Activated naive CD8-positive, alpha-beta T cell treated with anti-CD3 and anti-CD28 coated beads, Interleukin-2, amount 10 ng/mL, durations not matched to agents 7 days and 5 days (primary cell): ENCODE data around the gene CYP4F12. TPM values are rescaled to one million over a fixed set of nuclear protein-coding genes. Genes with fewer than 3 reads are reported as not detected.

ENCODE experiments used
- ATAC-seq: fragments of 150-1000 bp; cut with Tn5 transposase; one replicate; pipeline ENCODE4 v1.10.0; 2021; ENCODE audit warnings: low read depth, moderate library complexity
- POLR2A ChIA-PET: fragments of 350-600 bp; sonication (Branson Sonifier 250); formaldehyde crosslinking; loops from one replicate; lab custom pipeline; 2021; ENCODE audit warnings: antibody characterized with exemption; lab: Charles Lee
- DNase-seq: peaks from one replicate; pipeline ENCODE4 v3.0.0; 2021
- H3K27ac Mint-ChIP-seq: one replicate; pipeline ENCODE4 v1.8.0; 2022; ENCODE audit warnings: mild to moderate bottlenecking, mixed read lengths
- H3K27me3 Mint-ChIP-seq: one replicate; pipeline ENCODE4 v1.8.0; 2022; ENCODE audit warnings: mild to moderate bottlenecking, moderate library complexity, mixed read lengths
- H3K36me3 Mint-ChIP-seq: one replicate; pipeline ENCODE4 v1.8.0; 2021; ENCODE audit warnings: mild to moderate bottlenecking, mixed read lengths
- H3K4me1 Mint-ChIP-seq: one replicate; pipeline ENCODE4 v1.8.0; 2021; ENCODE audit warnings: mixed read lengths
- H3K4me3 Mint-ChIP-seq: one replicate; pipeline ENCODE4 v1.8.0; 2022; ENCODE audit warnings: mild to moderate bottlenecking, moderate library complexity, mixed read lengths
- H3K9me3 Mint-ChIP-seq: one replicate; pipeline ENCODE4 v1.8.0; 2021; ENCODE audit warnings: mixed read lengths
- total RNA-seq, 2 experiments: library from RNA; stranded (reverse); gene quantifications; one replicate each; pipeline ENCODE4 v1.2.3, GENCODE V29; 2021

The CYP4F12 gene
- total RNA-seq, 2 experiments from 2014 or later: 2.4 to 3.1 TPM

DNA sequence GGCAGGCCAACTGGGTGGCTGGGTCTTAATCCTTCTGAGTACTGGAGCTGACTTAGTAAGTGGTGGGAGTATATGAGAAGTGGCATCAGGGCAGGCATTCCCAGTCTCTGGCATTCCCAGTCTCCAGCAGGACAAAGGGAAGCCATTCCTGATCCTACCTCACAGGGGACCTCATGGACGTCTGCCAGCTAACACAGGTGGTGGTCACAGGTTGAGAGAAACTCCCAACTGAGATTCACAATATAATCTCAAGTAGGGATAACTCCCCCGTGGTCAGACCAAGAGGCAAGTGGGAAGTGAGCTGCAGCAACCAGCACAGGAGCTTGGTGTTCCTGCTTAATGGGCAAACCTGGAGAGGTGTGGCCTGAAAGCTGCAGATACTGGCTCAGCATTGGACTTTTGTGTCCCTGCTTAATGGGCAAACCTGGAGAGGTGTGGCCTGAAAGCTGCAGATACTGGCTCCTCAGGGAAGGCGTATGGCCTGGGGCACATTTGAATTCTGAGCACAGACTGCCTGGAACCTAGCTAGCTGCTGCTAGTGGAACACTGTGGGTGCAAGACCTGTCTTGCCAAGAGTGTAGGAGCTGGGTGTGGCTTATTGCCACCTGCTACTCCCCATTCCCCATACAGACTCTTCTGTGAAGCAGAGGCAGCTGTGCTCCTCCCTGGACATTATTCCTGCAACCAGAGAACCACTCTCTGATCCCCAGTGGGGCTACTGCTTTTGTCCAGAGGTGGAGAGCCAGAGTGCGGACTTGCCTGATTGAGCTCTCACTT is 29.1 kb downstream of the CYP4F12 start:
- H3K36me3 Mint-ChIP-seq: no peaks in the 10 kb centered on the region
- peaks cover 3% of the 10 kb centered on the region for H3K9me3 Mint-ChIP-seq
- H3K4me1 Mint-ChIP-seq: no peaks in the 10 kb centered on the region
- H3K27me3 Mint-ChIP-seq: peaks cover 29% of the 10 kb centered on the region
- ATAC-seq (no peak), DNase-seq (no peak)
- no peak overlapping the region for H3K4me3 Mint-ChIP-seq
- POLR2A ChIA-PET: interaction anchor here (0.5 kb wide), 1 partner anchor 386 kb away, joined by 3 read pairs; no protein-coding TSS in a partner anchor
- H3K27ac Mint-ChIP-seq: no peak overlapping the region

DNA sequence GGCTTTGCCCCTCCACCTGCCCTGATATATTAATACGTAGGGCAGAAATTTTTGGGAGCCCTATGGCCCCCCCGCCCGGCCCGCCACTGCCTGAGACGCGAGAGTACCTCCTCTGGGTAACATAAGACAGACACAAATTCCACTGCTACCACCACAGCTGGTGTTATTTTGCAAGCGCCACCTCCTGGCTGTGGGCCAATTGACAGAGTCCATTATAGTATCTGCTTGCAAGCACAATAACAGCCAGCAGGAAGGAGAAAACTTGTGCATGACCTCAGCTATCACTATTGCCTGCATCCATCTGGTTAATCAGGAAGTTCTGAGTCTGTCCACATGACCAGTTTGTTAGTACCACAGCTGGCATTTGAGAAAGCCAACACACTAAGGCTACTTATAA is 29.6 kb downstream of the CYP4F12 start:
- ATAC-seq (no peak), DNase-seq (no peak)
- peaks cover 29% of the 10 kb centered on the region for H3K27me3 Mint-ChIP-seq
- POLR2A ChIA-PET: interaction anchor here (0.5 kb wide), 1 partner anchor 386 kb away, joined by 3 read pairs; no protein-coding TSS in a partner anchor
- no peak overlapping the region for H3K27ac Mint-ChIP-seq
- H3K9me3 Mint-ChIP-seq: peaks cover 3% of the 10 kb centered on the region
- no peaks in the 10 kb centered on the region for H3K4me1 Mint-ChIP-seq
- H3K36me3 Mint-ChIP-seq: no peaks in the 10 kb centered on the region
- no peak overlapping the region for H3K4me3 Mint-ChIP-seq

DNA sequence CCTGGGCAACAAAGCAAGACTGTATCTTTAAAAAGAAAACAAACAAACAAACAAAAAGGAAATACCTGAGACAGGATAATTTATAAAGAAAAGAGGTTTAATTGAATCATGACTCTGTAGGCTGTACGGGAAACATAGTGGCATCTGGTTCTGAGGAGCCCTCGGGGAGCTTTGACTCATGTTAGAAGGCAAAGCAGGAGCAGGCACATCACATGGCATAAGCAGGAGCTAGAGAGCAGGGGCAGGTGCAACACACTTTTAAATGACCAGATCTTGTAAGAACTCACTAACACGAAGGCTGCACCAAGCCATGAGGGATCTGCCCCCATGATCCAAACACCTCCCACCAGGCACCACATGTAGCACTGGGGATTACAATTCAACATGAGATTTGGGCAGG is 41.8 kb downstream of the CYP4F12 start:
- Mint-ChIP-seq H3K36me3 (no peaks in the 10 kb centered on the region), H3K27ac (no peak overlapping the region), H3K4me3 (no peak overlapping the region), H3K4me1 (no peaks in the 10 kb centered on the region), H3K27me3 (peaks cover 5% of the 10 kb centered on the region), H3K9me3 (peaks cover 2% of the 10 kb centered on the region)
- no peak for DNase-seq
- POLR2A ChIA-PET: no interaction called here
- ATAC-seq: no peak

DNA sequence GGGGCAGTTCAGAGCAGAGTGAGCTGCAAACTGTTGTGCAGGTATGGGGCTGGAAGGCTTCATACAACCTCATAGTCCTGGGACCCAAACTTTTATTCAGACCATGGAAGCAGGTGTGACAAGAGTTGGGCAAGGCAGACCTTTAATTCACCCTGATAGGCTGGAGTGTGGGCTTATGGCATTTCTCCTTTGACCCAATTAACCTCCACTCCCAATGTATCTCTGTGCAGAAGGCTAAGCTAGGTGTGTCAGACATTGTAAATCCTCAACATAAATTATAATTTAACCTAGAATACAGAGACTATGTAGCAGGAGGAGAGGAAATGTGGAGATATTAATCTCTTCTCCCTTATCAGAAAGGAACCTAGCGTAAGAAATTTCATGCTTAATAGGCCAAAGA is 42.8 kb downstream of the CYP4F12 start:
- Mint-ChIP-seq H3K36me3 (no peaks in the 10 kb centered on the region), H3K27ac (no peak overlapping the region), H3K4me1 (no peaks in the 10 kb centered on the region), H3K27me3 (peaks cover 5% of the 10 kb centered on the region), H3K4me3 (no peak overlapping the region), H3K9me3 (peaks cover 2% of the 10 kb centered on the region)
- POLR2A ChIA-PET: no interaction called here
- ATAC-seq (no peak), DNase-seq (no peak)

DNA sequence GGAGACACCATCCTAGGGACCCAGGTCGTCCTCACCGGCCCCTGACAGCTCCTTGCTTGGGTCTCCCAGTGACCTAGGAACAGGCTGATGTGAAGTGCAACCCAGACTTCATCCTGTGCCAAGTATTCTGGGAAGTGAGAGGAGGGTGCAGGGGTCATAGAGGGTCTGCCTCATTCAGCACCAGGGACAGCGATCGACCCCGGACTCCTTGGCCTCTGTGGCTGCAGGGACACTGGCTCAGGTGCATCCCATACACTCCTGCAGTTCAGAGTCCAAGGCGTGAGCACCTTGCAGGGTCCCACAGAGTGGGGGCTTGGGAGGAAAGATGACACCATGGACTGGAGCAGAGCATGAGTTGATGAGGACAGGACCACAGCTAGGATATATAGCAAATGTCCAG is 44.9 kb downstream of the CYP4F12 start:
- DNase-seq (no peak), ATAC-seq (no peak)
- Mint-ChIP-seq H3K27me3 (peaks cover 4% of the 10 kb centered on the region), H3K36me3 (no peaks in the 10 kb centered on the region), H3K27ac (no peak overlapping the region), H3K9me3 (no peaks in the 10 kb centered on the region), H3K4me3 (no peak overlapping the region), H3K4me1 (no peaks in the 10 kb centered on the region)
- POLR2A ChIA-PET: no interaction called here

DNA sequence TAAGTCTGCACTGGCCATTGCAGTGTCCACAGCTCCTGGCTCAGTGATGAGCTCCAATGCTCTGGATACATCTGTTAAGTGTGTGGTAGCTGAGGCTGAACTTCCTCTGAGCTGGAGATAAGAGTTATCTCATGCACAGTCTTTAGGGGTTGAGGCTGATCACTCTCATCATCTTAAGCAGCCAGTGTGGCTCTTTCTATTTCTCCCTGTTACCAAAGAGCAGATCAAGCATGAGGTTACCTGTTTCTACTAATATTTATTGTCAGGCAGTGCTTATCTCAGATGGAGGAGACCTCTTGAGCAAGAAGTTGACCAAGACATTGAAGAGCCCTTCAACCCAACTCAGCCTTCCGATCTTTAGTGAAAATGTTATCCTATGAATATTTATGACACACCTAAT is 48.4 kb downstream of the CYP4F12 start:
- no peak for ATAC-seq

DNA sequence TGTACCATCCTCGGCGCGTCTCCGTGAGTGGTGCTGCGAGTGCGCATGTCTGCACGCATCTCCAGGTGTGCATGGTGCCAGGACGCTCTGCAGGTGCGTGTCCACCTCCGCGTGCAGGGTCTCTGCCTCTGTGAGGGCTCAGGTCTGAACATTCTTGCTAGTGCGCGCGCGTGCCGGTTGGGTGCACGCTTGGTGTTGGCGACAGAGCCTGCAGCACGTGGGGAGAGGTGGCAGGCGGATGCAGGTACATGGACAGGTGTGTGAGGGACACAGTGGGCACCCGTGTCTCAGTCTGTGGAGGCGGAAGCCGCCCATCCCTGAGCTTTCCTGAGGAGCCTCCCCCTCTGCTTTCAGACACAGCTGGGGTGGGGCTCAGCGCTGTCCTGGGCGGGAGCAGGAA is 50.1 kb downstream of the CYP4F12 start:
- H3K27ac Mint-ChIP-seq: no peak overlapping the region
- POLR2A ChIA-PET: no interaction called here
- peaks cover 10% of the 10 kb centered on the region for H3K27me3 Mint-ChIP-seq
- H3K4me3 Mint-ChIP-seq: no peak overlapping the region
- H3K4me1 Mint-ChIP-seq: no peaks in the 10 kb centered on the region
- DNase-seq: no peak
- no peak for ATAC-seq
- H3K9me3 Mint-ChIP-seq: no peaks in the 10 kb centered on the region
- H3K36me3 Mint-ChIP-seq: no peaks in the 10 kb centered on the region

More for the DNA sequence above, 48.4 kb downstream of the CYP4F12 start:
- H3K27me3 Mint-ChIP-seq: peaks cover 10% of the 10 kb centered on the region
- H3K4me1 Mint-ChIP-seq: no peaks in the 10 kb centered on the region
- H3K36me3 Mint-ChIP-seq: no peaks in the 10 kb centered on the region
- POLR2A ChIA-PET: no interaction called here
- H3K4me3 Mint-ChIP-seq: no peak overlapping the region
- no peak overlapping the region for H3K27ac Mint-ChIP-seq
- no peak for DNase-seq
- H3K9me3 Mint-ChIP-seq: no peaks in the 10 kb centered on the region

DNA sequence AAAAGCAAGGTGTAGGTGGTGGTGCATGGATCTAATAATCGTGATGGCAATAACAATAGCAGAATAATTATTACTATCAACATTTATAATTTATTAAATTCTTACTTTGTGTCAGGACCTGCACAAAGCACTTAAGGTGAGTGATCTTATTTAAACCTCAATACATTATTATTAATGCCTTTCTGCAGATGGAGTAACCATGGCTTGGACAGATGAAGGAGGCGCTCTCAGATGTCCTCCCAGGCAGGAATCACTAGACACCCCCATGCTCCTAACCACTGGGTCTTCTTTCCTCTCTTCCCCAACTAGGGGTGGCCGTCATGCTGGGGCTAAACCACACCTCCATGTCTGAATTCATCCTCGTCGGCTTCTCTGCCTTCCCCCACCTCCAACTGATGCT is 54.8 kb downstream of the CYP4F12 start, which contains the start of gene OR10H2:
OR10H2 (plus strand) TSS at position 301 of the 400 bp plus-strand sequence; CDS start at position 321, 20 bp downstream.
- Mint-ChIP-seq H3K36me3 (no peaks in the 10 kb centered on the region), H3K4me3 (no peak within 1 kb of the TSS), H3K4me1 (no peaks in the 10 kb centered on the region), H3K27ac (no peak within 1 kb of the TSS), H3K27me3 (peaks cover 10% of the 10 kb centered on the region), H3K9me3 (no peaks in the 10 kb centered on the region)
- DNase-seq: no peak
- POLR2A ChIA-PET: no interaction called here
- ATAC-seq: no peak

DNA sequence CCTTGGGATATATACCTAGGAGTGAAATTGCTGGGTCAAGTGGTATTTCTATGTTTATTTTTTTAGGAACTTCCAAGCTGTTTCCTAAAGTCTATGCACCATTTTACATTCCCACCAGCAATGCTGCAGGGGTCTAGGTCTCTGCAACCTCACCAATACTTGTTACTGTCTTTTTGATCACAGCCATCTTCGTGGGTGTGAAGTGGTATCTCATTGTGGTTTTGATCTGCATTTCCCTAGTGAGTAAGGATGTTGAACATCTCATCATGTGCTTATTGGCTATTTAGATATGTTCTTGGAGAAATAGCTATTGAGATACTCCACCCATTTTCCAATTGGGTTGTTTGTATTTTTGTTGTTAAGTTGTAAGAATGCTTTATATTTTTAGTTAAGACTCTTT is 57.7 kb downstream of the CYP4F12 start:
- no peak overlapping the region for H3K27ac Mint-ChIP-seq
- H3K36me3 Mint-ChIP-seq: no peaks in the 10 kb centered on the region
- ATAC-seq (no peak), DNase-seq (no peak)
- H3K9me3 Mint-ChIP-seq: no peaks in the 10 kb centered on the region
- H3K4me3 Mint-ChIP-seq: no peak overlapping the region
- no peaks in the 10 kb centered on the region for H3K4me1 Mint-ChIP-seq
- peaks cover 6% of the 10 kb centered on the region for H3K27me3 Mint-ChIP-seq
- POLR2A ChIA-PET: interaction anchor here (0.6 kb wide), 1 partner anchor 379 kb away, joined by 3 read pairs; no protein-coding TSS in a partner anchor

DNA sequence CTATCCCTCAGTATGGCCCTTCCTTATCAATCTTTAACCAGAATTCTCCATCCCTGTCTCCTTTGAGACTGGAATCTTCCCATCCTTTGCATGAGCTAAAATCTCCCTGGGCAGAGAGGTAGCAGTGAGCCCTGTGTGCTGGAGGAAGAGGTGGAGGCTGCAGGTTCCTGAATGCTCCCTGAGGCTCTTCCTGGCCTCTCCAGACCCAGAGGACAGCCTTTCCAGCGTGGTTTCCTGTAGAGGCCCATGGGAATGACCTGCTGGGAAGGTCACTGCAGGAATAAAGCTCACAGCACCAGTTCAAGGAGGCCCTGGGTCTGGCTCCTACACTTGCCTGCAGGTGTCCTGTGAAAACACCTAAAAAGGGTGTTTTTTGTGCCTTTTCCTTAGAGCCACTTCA is 59.5 kb downstream of the CYP4F12 start:
- Mint-ChIP-seq H3K36me3 (no peaks in the 10 kb centered on the region), H3K4me3 (no peak overlapping the region), H3K9me3 (no peaks in the 10 kb centered on the region), H3K27me3 (peaks cover 10% of the 10 kb centered on the region), H3K27ac (no peak overlapping the region), H3K4me1 (no peaks in the 10 kb centered on the region)
- POLR2A ChIA-PET: no interaction called here
- no peak for ATAC-seq
- no peak for DNase-seq

DNA sequence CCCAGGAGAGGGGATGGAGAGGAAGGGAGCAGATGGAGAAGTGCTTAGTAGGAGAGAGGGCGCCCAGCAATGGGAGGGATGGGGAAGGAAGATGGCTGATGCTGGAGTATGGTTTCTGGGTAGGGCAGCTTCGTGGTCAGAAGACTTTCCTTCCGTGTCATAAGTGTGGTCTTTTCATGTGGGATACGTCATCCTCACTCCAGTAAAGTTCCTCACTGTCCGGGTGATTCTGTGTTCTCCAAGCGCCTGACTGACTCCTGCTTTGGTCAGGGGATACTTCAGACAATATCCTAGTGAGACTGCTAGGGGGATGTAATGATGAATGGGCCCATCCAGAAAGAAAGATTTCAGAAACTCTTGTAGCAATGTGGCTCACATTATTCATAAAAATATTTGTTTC is 61.0 kb downstream of the CYP4F12 start:
- Mint-ChIP-seq H3K9me3 (no peaks in the 10 kb centered on the region), H3K27me3 (peaks cover 10% of the 10 kb centered on the region), H3K27ac (no peak overlapping the region), H3K36me3 (no peaks in the 10 kb centered on the region), H3K4me1 (no peaks in the 10 kb centered on the region), H3K4me3 (no peak overlapping the region)
- ATAC-seq: no peak
- POLR2A ChIA-PET: no interaction called here
- DNase-seq: no peak

DNA sequence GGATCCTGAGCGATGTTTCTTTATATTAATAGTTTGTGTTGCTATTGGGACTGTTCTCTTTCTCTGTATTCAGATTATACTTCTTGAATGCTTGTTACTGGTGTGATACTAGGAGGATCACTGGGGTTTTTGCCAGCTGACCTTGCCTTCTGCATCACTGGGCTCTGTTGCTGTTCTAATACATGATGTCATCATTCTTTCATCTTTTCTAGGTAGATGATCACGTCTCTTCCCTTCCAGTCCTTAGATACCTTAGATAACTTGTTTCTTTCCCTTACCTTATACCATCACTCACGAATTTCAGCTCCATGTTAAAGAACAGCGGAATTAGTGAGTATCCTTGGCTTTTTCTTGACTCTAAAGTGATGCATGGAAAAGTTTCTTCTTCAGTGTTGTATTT is 64.8 kb downstream of the CYP4F12 start, which contains the start of gene OR10H3:
OR10H3 (plus strand) TSS at position 264 of the 400 bp plus-strand sequence. CDS start 3,408 bp downstream, outside the sequence.
- no peaks in the 10 kb centered on the region for H3K4me1 Mint-ChIP-seq
- POLR2A ChIA-PET: no interaction called here

DNA sequence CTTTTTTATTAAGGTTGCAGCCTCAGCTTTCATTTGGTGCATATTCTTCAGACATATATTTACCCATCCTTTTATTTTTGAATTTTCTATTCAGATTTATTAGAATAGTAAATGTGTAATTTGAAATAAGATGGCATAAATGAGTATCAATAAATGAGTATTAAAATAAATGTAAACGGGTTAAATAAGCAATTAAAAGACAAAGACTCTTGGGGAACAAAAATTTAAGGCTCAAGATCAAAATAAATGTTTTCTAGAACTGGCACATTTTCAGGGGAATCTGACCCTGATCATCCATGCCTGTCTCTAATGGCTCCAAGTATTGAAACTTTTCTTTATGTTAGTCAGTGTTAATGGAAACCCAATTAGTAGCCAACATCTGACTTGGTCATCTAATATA is 67.9 kb downstream of the CYP4F12 start:
- no peak overlapping the region for H3K27ac Mint-ChIP-seq
- H3K36me3 Mint-ChIP-seq: no peaks in the 10 kb centered on the region
- H3K9me3 Mint-ChIP-seq: peaks cover 10% of the 10 kb centered on the region
- ATAC-seq: no peak
- DNase-seq: no peak
- no peak overlapping the region for H3K4me3 Mint-ChIP-seq
- no peaks in the 10 kb centered on the region for H3K4me1 Mint-ChIP-seq
- POLR2A ChIA-PET: no interaction called here
- peaks cover 9% of the 10 kb centered on the region for H3K27me3 Mint-ChIP-seq

More for the DNA sequence above, 64.8 kb downstream of the CYP4F12 start, which contains the start of gene OR10H3:
- no peaks in the 10 kb centered on the region for H3K36me3 Mint-ChIP-seq
- no peak within 1 kb of the TSS for H3K27ac Mint-ChIP-seq
- no peak for ATAC-seq
- peaks cover 8% of the 10 kb centered on the region for H3K27me3 Mint-ChIP-seq
- H3K4me3 Mint-ChIP-seq: no peak within 1 kb of the TSS
- DNase-seq: no peak
- H3K9me3 Mint-ChIP-seq: peaks cover 10% of the 10 kb centered on the region
